ENCODE data around the gene IGSF9. TPM values are rescaled to one million over a fixed set of nuclear protein-coding genes. Genes with fewer than 3 reads are reported as not detected.

Gene IGSF9
- total RNA-seq, 1 donor from 2014 or later, result 2.1 TPM

- Mint-ChIP-seq H3K27ac (ENCODE audit: unreplicated experiment) (no peak overlapping the region), H3K36me3 (ENCODE audit: low read depth, unreplicated experiment) (no peaks in the 10 kb centered on the region), H3K27me3 (ENCODE audit: low read depth, unreplicated experiment) (peaks cover 28% of the 10 kb centered on the region), H3K9me3 (ENCODE audit: unreplicated experiment) (peaks cover 3% of the 10 kb centered on the region), H3K4me3 (ENCODE audit: unreplicated experiment) (no peak overlapping the region), H3K4me1 (ENCODE audit: low read depth, unreplicated experiment) (peaks cover 1% of the 10 kb centered on the region)
- peaks cover 16% of the 10 kb centered on the region for H3K27me3 ChIP-seq (ENCODE audit: insufficient read depth, low read length)
- DNase-seq (ENCODE audit: low read depth) (no peak), FAIRE-seq (no peak)
- no peaks in the 10 kb centered on the region for H3K79me2 ChIP-seq (ENCODE audit: insufficient read depth, low read length)
- H2AFZ ChIP-seq (ENCODE audit: low read depth, low read length), result no peak overlapping the region
- H4K20me1 ChIP-seq (ENCODE audit: insufficient read depth, low read length), result no peaks in the 10 kb centered on the region
- H3K4me3 ChIP-seq (ENCODE audit: insufficient read depth, low read depth, low read length), result no peak overlapping the region
- H3K4me1 ChIP-seq (ENCODE audit: insufficient read depth, low read length), result no peaks in the 10 kb centered on the region
- H3K9ac ChIP-seq (ENCODE audit: low read length), result no peak overlapping the region
- H3K4me2 ChIP-seq (ENCODE audit: low read length), result no peak overlapping the region
- no peaks in the 10 kb centered on the region for H3K9me3 ChIP-seq (ENCODE audit: insufficient read depth, low read depth, low read length)
- H3K27ac ChIP-seq (ENCODE audit: low read depth, low read length), result no peak overlapping the region
- TF ChIP-seq CTCF (IDR thresholded peaks at IDR 0.05; ENCODE audit: insufficient read depth, low read depth, low read length) (no peak), EZH2 (IDR thresholded peaks at IDR 0.05; ENCODE audit: insufficient read depth, low read length) (no peak)
- H3K36me3 ChIP-seq (ENCODE audit: insufficient read depth, low read length), result no peaks in the 10 kb centered on the region
Measured at GRCh38 chr1:159974350-159974965, 29.0 kb upstream of the IGSF9 start.

- no peak overlapping the region for H3K27ac Mint-ChIP-seq (ENCODE audit: unreplicated experiment)
- Histone ChIP-seq H3K9ac (ENCODE audit: low read length) (no peak overlapping the region), H3K27ac (ENCODE audit: low read depth, low read length) (no peak overlapping the region), H3K27me3 (ENCODE audit: insufficient read depth, low read length) (peaks cover 12% of the 10 kb centered on the region), H2AFZ (ENCODE audit: low read depth, low read length) (no peak overlapping the region), H3K4me1 (ENCODE audit: insufficient read depth, low read length) (no peaks in the 10 kb centered on the region), H3K4me2 (ENCODE audit: low read length) (no peak overlapping the region), H3K9me3 (ENCODE audit: insufficient read depth, low read depth, low read length) (no peaks in the 10 kb centered on the region), H4K20me1 (ENCODE audit: insufficient read depth, low read length) (no peaks in the 10 kb centered on the region), H3K79me2 (ENCODE audit: insufficient read depth, low read length) (no peaks in the 10 kb centered on the region), H3K4me3 (ENCODE audit: insufficient read depth, low read depth, low read length) (no peak overlapping the region), H3K36me3 (ENCODE audit: insufficient read depth, low read length) (no peaks in the 10 kb centered on the region)
- no peaks in the 10 kb centered on the region for H3K36me3 Mint-ChIP-seq (ENCODE audit: low read depth, unreplicated experiment)
- FAIRE-seq (no peak), DNase-seq (ENCODE audit: low read depth) (no peak)
- H3K4me3 Mint-ChIP-seq (ENCODE audit: unreplicated experiment), result no peak overlapping the region
- TF ChIP-seq EZH2 (IDR thresholded peaks at IDR 0.05; ENCODE audit: insufficient read depth, low read length) (no peak), CTCF (IDR thresholded peaks at IDR 0.05; ENCODE audit: insufficient read depth, low read depth, low read length) (no peak)
- peaks cover 3% of the 10 kb centered on the region for H3K9me3 Mint-ChIP-seq (ENCODE audit: unreplicated experiment)
- H3K4me1 Mint-ChIP-seq (ENCODE audit: low read depth, unreplicated experiment), result peaks cover 1% of the 10 kb centered on the region
- peaks cover 18% of the 10 kb centered on the region for H3K27me3 Mint-ChIP-seq (ENCODE audit: low read depth, unreplicated experiment)
Measured at GRCh38 chr1:159973350-159973940, 28.0 kb upstream of the IGSF9 start.
